CD14-positive monocyte (primary cell): ENCODE results near the gene ZNF436. TPM values are rescaled to one million over a fixed set of nuclear protein-coding genes. Genes with fewer than 3 reads are reported as not detected.

Experiments used
- DNase-seq, 3 donors: peaks; one replicate each; pipeline ENCODE4 v3.0.0-alpha.2; 2011 to 2022
- H2AFZ ChIP-seq: 2 replicates; pipeline ENCODE4 v1.6.0; 2012; ENCODE audit warnings: mild to moderate bottlenecking, low read depth, low read length, inconsistent platforms; ENCODE audit not compliant: insufficient read depth, poor library complexity, severe bottlenecking
- H3K27ac ChIP-seq, 2 donors: 1 replicate in 1 of 2; 2 replicates in 1 of 2; pipeline ENCODE4 v1.5.1; 2012 to 2013; ENCODE audit warnings: low read length in 2 of 2, control low read depth in 1 of 2, inconsistent platforms in 1 of 2, low read depth in 1 of 2, mild to moderate bottlenecking in 1 of 2
- H3K27me3 ChIP-seq, 2 donors: one replicate each; pipeline versions ENCODE4 v1.6.0 to v1.6.1; 2011 to 2013; ENCODE audit warnings: low read length in 2 of 2; ENCODE audit not compliant: control insufficient read depth in 2 of 2, insufficient read depth in 2 of 2
- H3K36me3 ChIP-seq, 2 donors: replicated peaks in 1 of 2; 1 replicate in 1 of 2; 2 replicates in 1 of 2; pipeline versions ENCODE4 v1.5.1 to v1.6.1; 2012 to 2013; ENCODE audit warnings: low read length in 2 of 2, control low read depth in 1 of 2, inconsistent platforms in 1 of 2, mild to moderate bottlenecking in 1 of 2; ENCODE audit not compliant: insufficient read depth in 2 of 2, control insufficient read depth in 1 of 2
- H3K4me1 ChIP-seq, 2 donors: 1 replicate in 1 of 2; 2 replicates in 1 of 2; pipeline versions ENCODE4 v1.5.1 to v1.6.1; 2012 to 2013; ENCODE audit warnings: low read length in 2 of 2, control low read depth in 1 of 2, inconsistent platforms in 1 of 2, mild to moderate bottlenecking in 1 of 2, moderate library complexity in 1 of 2; ENCODE audit not compliant: insufficient read depth in 2 of 2, control insufficient read depth in 1 of 2
- H3K4me2 ChIP-seq: replicated peaks from 2 replicates; pipeline ENCODE3; 2012; ENCODE audit warnings: low read length, moderate library complexity, mild to moderate bottlenecking; ENCODE audit not compliant: poor library complexity, severe bottlenecking; ENCODE audit errors: extremely low read depth
- H3K4me3 ChIP-seq, 3 experiments: fragments of 200-600 bp in 1 of 3; sonication (generic) in 1 of 3; replicated peaks in 1 of 3; 1 replicate in 2 of 3; 2 replicates in 1 of 3; pipeline ENCODE4 v1.5.1; 2011 to 2013; ENCODE audit warnings: low read length in 3 of 3, mild to moderate bottlenecking in 3 of 3, control low read depth in 2 of 3, low read depth in 2 of 3, inconsistent platforms in 1 of 3, moderate library complexity in 1 of 3
- H3K79me2 ChIP-seq: 2 replicates; pipeline ENCODE4 v1.6.0; 2012; ENCODE audit warnings: mild to moderate bottlenecking, control low read depth, inconsistent platforms, low read length, moderate library complexity; ENCODE audit not compliant: insufficient read depth
- H3K9ac ChIP-seq: 2 replicates; pipeline ENCODE4 v1.6.0; 2017; ENCODE audit warnings: low read length, mild to moderate bottlenecking; ENCODE audit not compliant: insufficient read depth, poor library complexity, severe bottlenecking
- H3K9me3 ChIP-seq, 2 donors: replicated peaks in 1 of 2; 1 replicate in 1 of 2; 2 replicates in 1 of 2; pipeline versions ENCODE4 v1.5.1 to v1.6.1; 2012 to 2013; ENCODE audit warnings: low read length in 2 of 2, control low read depth in 1 of 2; ENCODE audit not compliant: control insufficient read depth in 1 of 2, insufficient read depth in 1 of 2
- H4K20me1 ChIP-seq: 2 replicates; pipeline ENCODE4 v1.6.0; 2012; ENCODE audit warnings: mild to moderate bottlenecking, low read length, control low read depth, moderate library complexity; ENCODE audit not compliant: insufficient read depth
- H3K27ac Mint-ChIP-seq, 7 donors: one replicate each; pipeline ENCODE4 v1.8.0; 2020; ENCODE audit warnings: mild to moderate bottlenecking in 7 of 7, mixed read lengths in 7 of 7, moderate library complexity in 6 of 7, inconsistent platforms in 2 of 7
- H3K27me3 Mint-ChIP-seq, 3 donors: one replicate each; pipeline ENCODE4 v1.8.0; 2021 to 2022; ENCODE audit warnings: low read depth in 3 of 3, mild to moderate bottlenecking in 3 of 3, mixed read lengths in 3 of 3, moderate library complexity in 3 of 3, inconsistent platforms in 1 of 3
- H3K36me3 Mint-ChIP-seq, 2 donors: one replicate each; pipeline ENCODE4 v1.8.0; 2020; ENCODE audit warnings: mixed read lengths in 2 of 2, inconsistent platforms in 1 of 2, mild to moderate bottlenecking in 1 of 2
- H3K4me1 Mint-ChIP-seq: one replicate; pipeline ENCODE4 v1.8.0; 2020; ENCODE audit warnings: mild to moderate bottlenecking, mixed read lengths
- H3K4me3 Mint-ChIP-seq, 2 donors: one replicate each; pipeline ENCODE4 v1.8.0; 2020; ENCODE audit warnings: mild to moderate bottlenecking in 2 of 2, mixed read lengths in 2 of 2, moderate library complexity in 1 of 2
- H3K9me3 Mint-ChIP-seq, 7 donors: one replicate each; pipeline ENCODE4 v1.8.0; 2020 to 2022; ENCODE audit warnings: mixed read lengths in 7 of 7, mild to moderate bottlenecking in 6 of 7, moderate library complexity in 6 of 7, inconsistent platforms in 2 of 7
- WGBS: methylation state at CpG from one replicate; pipeline ENCODE4 v1.1.5; 2013; ENCODE audit warnings: missing lambda C conversion rate; ENCODE audit not compliant: insufficient coverage; 5-methylcytosine and 5-hydroxymethylcytosine counted together
- intact Hi-C, 2 donors: fragments of 100-400 bp; cut with micrococcal nuclease; formaldehyde crosslinking; loops; one replicate each; pipeline versions ENCODE4 v1.15.0 to v1.15.1; 2023
- polyA plus RNA-seq, 3 donors: library from polyadenylated mRNA; depleted of rRNA in 1 of 3; unstranded in 2 of 3; stranded (reverse) in 1 of 3; fragments of 300-500 nt in 2 of 3; fragments of >200 nt in 1 of 3; fragmentation: Illumina TruSeq in 2 of 3; gene quantifications; 1 replicate in 2 of 3; 2 replicates in 1 of 3; pipeline ENCODE4 v1.2.3, GENCODE V29; 2012 to 2021
- TF ChIP-seq, protein P1 (sequence below): fragments of 200-600 bp; IDR thresholded peaks from one replicate; pipeline ENCODE4 v1.8.0; 2022; ENCODE audit warnings: antibody characterized with exemption, mild to moderate bottlenecking

The ZNF436 gene
- polyA plus RNA-seq, 3 donors = 1.4 to 2.4 (median 2.0) TPM

DNA sequence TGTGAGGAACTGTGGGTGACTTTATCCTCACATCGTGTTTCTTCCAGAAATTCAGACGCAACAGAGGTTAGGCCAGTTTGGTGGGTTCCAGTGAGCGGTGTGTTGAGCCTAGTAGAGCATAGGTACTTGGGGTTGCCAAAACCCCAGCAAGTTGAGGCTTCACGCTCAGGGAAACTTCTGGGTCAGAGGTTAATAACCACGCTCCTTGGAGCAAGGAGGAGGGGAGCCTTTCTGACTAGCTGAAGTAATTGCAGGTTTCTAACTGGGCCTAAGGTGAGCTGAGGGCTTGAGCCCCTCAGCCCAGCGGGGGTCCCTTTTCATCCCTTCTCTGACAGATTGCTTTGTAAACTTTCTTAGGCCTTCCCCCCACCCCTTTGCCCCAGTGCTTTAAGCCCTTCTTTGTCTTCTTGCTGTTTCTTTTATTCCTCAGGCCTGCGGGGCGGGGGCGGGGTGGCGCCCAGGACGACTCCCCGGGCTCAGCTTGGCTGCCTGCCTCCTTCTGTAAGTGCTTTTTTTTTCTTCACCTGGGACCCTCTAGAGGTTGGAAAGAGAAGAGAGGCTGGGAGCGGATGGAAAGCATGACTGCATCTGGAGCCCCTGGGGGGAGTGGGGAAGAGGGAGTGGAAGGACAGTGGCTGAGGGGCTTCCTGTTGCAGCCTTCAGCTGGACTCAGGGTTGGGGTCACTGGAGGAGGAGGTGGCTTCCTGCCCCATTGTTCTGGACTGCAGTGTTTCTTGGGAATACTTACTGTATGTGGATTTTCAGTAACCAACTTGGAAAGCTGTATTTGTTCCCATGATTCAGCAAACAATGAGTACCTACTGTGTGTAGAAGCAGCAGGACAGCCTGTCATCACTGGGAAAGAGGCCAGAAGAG, 1.3 kb upstream of the ZNF436 start:
- Mint-ChIP-seq H3K4me3 (no peak overlapping the region), H3K4me1 (peaks cover 31% of the 10 kb centered on the region), H3K27ac (no peak overlapping the region), H3K27me3 (peaks cover 2 to 7% (median 3%) of the 10 kb centered on the region in 3 donors), H3K36me3 (peaks cover 6 to 13% of the 10 kb centered on the region in 2 donors), H3K9me3 (no peaks in the 10 kb centered on the region)
- TF ChIP-seq, protein P1, sequence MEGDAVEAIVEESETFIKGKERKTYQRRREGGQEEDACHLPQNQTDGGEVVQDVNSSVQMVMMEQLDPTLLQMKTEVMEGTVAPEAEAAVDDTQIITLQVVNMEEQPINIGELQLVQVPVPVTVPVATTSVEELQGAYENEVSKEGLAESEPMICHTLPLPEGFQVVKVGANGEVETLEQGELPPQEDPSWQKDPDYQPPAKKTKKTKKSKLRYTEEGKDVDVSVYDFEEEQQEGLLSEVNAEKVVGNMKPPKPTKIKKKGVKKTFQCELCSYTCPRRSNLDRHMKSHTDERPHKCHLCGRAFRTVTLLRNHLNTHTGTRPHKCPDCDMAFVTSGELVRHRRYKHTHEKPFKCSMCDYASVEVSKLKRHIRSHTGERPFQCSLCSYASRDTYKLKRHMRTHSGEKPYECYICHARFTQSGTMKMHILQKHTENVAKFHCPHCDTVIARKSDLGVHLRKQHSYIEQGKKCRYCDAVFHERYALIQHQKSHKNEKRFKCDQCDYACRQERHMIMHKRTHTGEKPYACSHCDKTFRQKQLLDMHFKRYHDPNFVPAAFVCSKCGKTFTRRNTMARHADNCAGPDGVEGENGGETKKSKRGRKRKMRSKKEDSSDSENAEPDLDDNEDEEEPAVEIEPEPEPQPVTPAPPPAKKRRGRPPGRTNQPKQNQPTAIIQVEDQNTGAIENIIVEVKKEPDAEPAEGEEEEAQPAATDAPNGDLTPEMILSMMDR = no peak
- H3K4me3 ChIP-seq = no peak overlapping the region
- H3K4me2 ChIP-seq = no peak overlapping the region
- no peaks in the 10 kb centered on the region for H3K27me3 ChIP-seq
- no peak overlapping the region for H2AFZ ChIP-seq
- no peaks in the 10 kb centered on the region for H3K9me3 ChIP-seq
- WGBS = 65% methylated on average over 11 of the region's 13 CpGs
- H3K9ac ChIP-seq = no peak overlapping the region
- peaks cover 0 to 8% of the 10 kb centered on the region in 2 donors for H3K36me3 ChIP-seq
- H3K27ac ChIP-seq = no peak overlapping the region
- intact Hi-C loops = no loop called here
- DNase-seq = no peak
- H4K20me1 ChIP-seq = no peaks in the 10 kb centered on the region
- peaks cover 8% of the 10 kb centered on the region for H3K79me2 ChIP-seq
- peaks cover 18 to 30% of the 10 kb centered on the region in 2 donors for H3K4me1 ChIP-seq

DNA sequence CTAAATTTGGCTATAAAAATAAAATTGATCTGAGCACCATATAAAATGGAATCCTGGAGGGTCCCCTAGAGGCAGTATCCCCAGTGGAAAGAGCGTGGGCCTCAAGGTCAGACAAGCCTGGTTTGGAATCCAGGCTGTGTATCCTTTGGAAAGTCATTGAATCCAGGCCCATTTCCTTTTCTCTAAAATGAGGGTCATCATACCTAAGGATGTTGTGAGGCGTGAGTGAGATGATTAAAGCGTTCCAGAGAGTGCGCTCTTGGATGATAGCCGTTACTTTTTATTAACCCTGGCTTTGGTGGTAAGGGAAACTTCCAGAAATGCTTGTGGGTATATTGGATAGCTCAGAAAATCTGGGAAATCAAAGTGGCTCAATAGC, 683 bp upstream of the ZNF436 start:
- Mint-ChIP-seq H3K27me3 (peaks cover 2 to 6% (median 3%) of the 10 kb centered on the region in 3 donors), H3K4me1 (peaks cover 31% of the 10 kb centered on the region), H3K9me3 (peaks cover 0 to 4% (median under 1%) of the 10 kb centered on the region in 7 donors), H3K27ac (no peak overlapping the region), H3K4me3 (no peak overlapping the region), H3K36me3 (peaks cover 12 to 17% of the 10 kb centered on the region in 2 donors)
- no peak overlapping the region for H2AFZ ChIP-seq
- peaks cover 18 to 30% of the 10 kb centered on the region in 2 donors for H3K4me1 ChIP-seq
- H3K27me3 ChIP-seq = no peaks in the 10 kb centered on the region
- no peak for DNase-seq
- no peak overlapping the region for H3K4me3 ChIP-seq
- H3K9ac ChIP-seq = no peak overlapping the region
- H3K36me3 ChIP-seq = peaks cover 0 to 10% of the 10 kb centered on the region in 2 donors
- H3K9me3 ChIP-seq = no peaks in the 10 kb centered on the region
- H3K27ac ChIP-seq = no peak overlapping the region
- 94% methylated on average over 5 of the region's 5 CpGs for WGBS
- TF ChIP-seq, protein P1 = no peak
- H3K79me2 ChIP-seq = peaks cover 8% of the 10 kb centered on the region
- peak overlapping the region; percentile 89 for H3K4me2 ChIP-seq
- intact Hi-C loops = no loop called here
- H4K20me1 ChIP-seq = no peaks in the 10 kb centered on the region
